HFF-Myc (cell line): Measurements from ENCODE around the gene AXDND1.

Source experiments
- DNase-seq: peaks from one replicate; pipeline ENCODE4 v3.0.0-alpha.2; 2011; ENCODE audit warnings: low read depth; ENCODE audit errors: extremely low read depth
- H3K4me3 ChIP-seq: replicated peaks from 2 replicates; pipeline ENCODE4 v1.5.1; 2011; ENCODE audit warnings: low read depth, mild to moderate bottlenecking, control low read depth, low read length
- CTCF ChIP-seq: IDR thresholded peaks from 2 replicates; pipeline ENCODE4 v1.5.1; 2012; ENCODE audit warnings: mild to moderate bottlenecking, low read depth, low read length, control low read depth; ENCODE audit errors: missing control alignments

The AXDND1 gene

DNA sequence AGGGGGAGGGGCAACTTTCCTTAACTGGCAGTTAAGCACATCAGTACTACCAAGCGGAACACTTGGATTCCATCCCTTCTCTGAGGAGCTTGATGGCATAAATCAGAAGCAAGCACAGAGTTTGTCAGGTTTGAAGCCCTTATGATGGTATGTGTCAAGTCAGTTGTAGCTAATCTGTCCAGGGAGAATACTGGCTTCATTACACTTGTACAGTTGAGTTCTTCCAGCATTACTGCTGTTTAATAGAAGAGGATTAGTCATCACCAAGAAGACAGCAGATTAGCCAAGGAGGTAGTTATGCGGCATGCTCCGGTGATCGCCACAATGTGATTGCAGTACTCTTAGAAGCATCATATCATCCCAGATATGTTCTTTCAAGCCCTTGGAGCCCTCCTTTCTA is 223.7 kb downstream of the AXDND1 start:
- TF ChIP-seq CTCF = no peak
- no peak for DNase-seq
- H3K4me3 ChIP-seq = no peak overlapping the region

- no peak for DNase-seq
Measured at GRCh38 chr1:179590671-179591070, 224.9 kb downstream of the AXDND1 start.

GRCh38 chr1:179591253-179591591 is 225.5 kb downstream of the AXDND1 start:
- TF ChIP-seq CTCF = no peak
- no peak overlapping the region for H3K4me3 ChIP-seq
- no peak for DNase-seq

More at GRCh38 chr1:179590671-179591070, 224.9 kb downstream of the AXDND1 start:
- no peak overlapping the region for H3K4me3 ChIP-seq
- no peak for TF ChIP-seq CTCF

DNA sequence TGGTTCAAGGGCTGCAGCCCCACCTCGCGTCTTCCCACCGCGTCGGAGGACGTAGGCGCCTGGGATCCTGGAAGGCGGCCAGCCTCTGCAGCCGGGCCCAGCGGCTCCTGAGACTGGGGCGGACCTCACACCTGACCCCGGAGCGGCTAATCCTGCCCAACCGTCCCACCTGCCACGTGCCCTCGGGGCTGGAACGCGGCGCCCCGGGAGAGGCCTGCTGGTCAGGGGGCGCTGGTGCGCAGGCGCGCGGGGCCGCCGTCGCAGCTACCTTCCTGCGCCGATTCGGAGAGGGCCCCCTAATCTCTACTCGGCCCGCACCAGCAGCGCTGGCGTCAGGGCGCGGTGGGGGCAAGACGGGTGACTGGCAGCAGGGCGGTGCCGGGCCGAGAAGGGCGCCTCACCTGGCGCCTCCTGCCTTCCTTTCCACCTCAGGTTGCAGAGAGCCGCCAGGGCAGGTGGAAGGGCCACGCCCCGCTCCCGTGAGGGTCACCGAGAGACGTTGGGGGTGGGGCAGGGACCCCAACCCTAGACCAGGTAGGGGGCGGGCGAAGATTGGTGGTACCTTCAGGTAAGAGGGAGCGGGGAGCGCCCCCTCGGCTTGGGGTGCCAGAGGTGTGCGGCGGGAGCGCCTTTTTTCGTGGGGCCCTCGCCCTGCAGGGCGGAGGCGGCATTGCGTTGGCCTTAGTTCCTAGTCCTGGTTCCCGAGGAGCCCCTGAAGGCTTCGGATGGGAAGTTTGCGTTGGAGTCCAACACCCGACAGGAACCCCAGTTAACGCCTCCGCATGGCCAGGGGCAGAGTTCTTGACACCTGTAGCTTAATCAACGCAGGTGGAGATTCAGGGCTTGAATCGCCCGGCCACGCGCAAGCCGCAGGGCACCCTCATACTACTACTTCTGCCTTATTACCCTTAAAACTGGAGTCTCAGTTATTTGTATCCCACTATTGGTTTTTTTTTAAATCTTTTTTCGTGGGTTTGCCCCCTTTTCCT is 226.1 kb downstream of the AXDND1 start, which contains the start of gene TDRD5:
Gene TDRD5 (plus strand): TSS at position 241 of the 989 bp plus-strand sequence. CDS start 784 bp downstream, outside the sequence.
- DNase-seq = no peak
- H3K4me3 ChIP-seq = no peak within 1 kb of the TSS
- no peak for TF ChIP-seq CTCF

DNA sequence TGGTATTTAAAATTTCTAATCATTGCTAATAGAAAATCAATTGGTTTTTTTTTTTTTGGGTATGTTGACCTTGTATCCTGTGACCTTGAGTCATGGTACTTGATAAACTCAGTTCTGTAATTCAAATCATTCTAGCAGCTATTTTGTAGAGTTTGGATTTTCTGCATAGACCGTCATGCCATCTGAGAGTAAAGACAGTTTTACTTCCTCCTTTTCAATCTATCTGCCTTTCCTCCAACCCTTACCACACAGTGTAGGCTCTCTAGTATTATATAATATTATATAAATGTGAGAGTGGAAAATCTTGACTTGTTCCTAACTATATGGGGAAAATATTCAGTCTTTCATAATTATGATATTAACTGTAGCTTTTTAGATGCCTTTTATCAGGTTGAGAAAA is 232.9 kb downstream of the AXDND1 start:
- no peak for TF ChIP-seq CTCF
- DNase-seq = no peak
- H3K4me3 ChIP-seq = no peak overlapping the region

- no peak overlapping the region for H3K4me3 ChIP-seq
- TF ChIP-seq CTCF = peak; percentile 26
- DNase-seq = peak; percentile 2
Measured at GRCh38 chr1:179599623-179600249, 234.0 kb downstream of the AXDND1 start.
